ENCODE data around the gene BIRC2. TPM values are rescaled to one million over a fixed set of nuclear protein-coding genes. Genes with fewer than 3 reads are reported as not detected.
A peak's percentile ranks its signal among the peaks of the same experiment; 100 is the strongest.

The BIRC2 gene
- total and polyA plus RNA-seq, 8 donors: 17.3 to 301 (median 42.8) TPM

DNA sequence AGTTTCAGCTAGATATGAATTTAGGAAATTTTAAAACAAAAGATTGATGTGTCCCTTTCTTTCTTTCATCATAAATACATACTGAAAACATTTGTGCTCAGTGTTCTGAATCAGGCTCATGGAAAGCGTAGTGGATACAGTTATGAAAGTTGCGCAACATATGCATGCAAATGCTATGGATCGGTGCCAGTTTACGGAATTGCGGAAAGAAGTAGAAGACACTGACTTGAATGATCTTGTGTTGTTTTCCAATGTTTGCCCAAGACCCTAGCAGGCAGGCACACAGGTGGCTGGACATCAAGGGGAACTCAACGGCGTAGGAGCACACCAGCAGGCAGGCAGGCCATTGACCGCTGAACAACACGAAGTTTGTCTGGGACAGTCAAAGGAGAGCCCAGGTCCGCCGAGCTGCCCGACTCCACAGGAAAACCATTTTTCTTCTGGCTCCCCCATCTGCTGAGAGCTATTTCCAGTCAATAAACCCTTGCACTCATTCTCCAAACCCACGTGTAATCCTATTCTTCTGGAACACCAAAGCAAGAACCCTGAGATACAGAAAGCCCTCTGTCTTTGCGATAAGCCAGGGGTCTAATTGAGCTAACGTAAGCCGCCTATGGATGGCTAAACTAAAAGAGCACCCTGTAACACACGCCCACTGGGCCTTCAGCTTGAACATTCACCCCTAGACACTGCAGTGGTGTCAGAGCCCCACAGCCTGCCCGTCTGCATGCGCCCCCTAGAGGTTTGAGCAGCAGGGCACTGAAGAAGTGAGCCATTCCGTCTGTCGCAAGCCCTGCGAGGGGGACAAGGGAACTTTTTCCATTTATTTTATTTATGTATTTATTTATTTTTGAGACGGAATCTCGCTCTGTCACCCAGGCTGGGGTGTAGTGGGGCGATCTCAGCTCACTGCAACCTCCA, 37.1 kb upstream of the BIRC2 start:
- TF ChIP-seq POLR2A (IDR thresholded peaks at IDR 0.05) (no peak), POLR2AphosphoS5 (IDR thresholded peaks at IDR 0.05) (no peak)
- Histone ChIP-seq H3K9me3 (no peaks in the 10 kb centered on the region), H3K27me3 (no peaks in the 10 kb centered on the region), H3K36me3 (no peaks in the 10 kb centered on the region), H3K4me1 (peaks cover 17 to 56% (median 44%) of the 10 kb centered on the region in 4 donors), H3K27ac (no peak overlapping the region), H3K4me3 (no peak overlapping the region)
- WGBS, 5 donors: 91 to 94% (median 94%) methylated on average over 25 of the region's 25 CpGs
- no peak for DNase-seq
- intact Hi-C loops (cut with DNase I; ENCODE audit: low total_unique reads): no loop called here

DNA sequence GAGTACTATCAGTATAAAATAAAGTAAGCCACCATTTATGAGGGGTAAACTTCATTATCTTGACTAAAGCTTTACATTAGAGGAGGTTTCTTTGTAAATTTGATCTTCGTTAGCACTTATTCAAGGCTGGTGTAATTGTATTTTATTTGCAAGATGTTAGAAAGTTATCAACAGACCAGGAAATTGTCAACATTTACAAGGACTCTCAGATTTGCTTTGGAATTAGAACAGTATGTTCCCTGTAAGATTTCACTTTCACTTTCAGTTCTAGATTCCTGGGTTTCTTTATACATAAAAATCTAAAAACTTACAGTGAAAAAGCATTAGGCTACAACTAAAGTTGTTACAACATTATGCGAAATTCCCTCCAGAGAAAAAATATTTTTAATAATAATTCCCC, 34.3 kb upstream of the BIRC2 start:
- peaks cover 17 to 49% (median 36%) of the 10 kb centered on the region in 4 donors for H3K4me1 ChIP-seq
- DNase-seq: peak in 1 of 2 donors; percentile 64
- no peaks in the 10 kb centered on the region for H3K9me3 ChIP-seq
- TF ChIP-seq POLR2A (IDR thresholded peaks at IDR 0.05): no peak
- peak in 1 of 3 donors; percentile 22 for TF ChIP-seq POLR2AphosphoS5 (IDR thresholded peaks at IDR 0.05)
- H3K4me3 ChIP-seq: peak overlapping the region in 1 of 4 donors; percentile 14
- H3K27me3 ChIP-seq: no peaks in the 10 kb centered on the region
- intact Hi-C loops (cut with DNase I; ENCODE audit: low total_unique reads): no loop called here
- H3K36me3 ChIP-seq: no peaks in the 10 kb centered on the region
- H3K27ac ChIP-seq: peak overlapping the region in 4 of 5 donors; percentile 86 to 97 (median 90)
- WGBS, 5 donors: 18 to 34% (median 28%) methylated on average over 2 of the region's 2 CpGs

DNA sequence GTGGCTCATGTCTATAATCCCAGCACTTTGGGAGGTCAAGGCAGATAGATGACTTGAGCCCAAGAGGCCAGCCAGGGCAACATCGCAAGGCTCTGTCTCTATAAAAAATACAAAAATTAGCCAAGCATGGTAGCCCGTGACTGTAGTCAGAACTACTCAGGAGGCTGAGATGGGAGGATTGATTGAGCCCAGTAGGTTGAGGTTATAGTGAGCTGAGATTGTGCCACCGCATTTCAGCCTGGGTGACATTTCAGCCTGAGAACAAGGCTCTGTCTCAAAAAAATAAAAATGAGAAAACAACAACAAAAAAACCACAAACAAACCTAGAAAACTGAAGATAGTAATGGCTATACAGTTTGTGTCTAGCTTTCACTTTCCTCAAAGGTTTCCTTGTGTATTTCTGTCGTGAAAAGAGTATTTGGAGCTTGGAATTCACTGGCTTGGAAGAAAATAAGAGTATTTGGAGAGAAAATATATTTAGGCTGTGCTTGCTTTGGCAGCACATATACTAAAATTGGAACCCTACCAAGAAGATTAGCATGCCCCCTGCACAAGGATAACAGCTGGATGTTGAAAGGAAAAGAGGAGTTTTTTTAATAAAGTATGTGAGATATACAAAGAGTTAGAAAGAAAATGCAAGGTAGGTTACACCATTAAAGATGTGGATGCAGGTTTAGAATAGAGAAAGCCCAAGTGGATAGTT, 33.6 kb upstream of the BIRC2 start:
- no peak for TF ChIP-seq POLR2AphosphoS5 (IDR thresholded peaks at IDR 0.05)
- TF ChIP-seq, protein P1, sequence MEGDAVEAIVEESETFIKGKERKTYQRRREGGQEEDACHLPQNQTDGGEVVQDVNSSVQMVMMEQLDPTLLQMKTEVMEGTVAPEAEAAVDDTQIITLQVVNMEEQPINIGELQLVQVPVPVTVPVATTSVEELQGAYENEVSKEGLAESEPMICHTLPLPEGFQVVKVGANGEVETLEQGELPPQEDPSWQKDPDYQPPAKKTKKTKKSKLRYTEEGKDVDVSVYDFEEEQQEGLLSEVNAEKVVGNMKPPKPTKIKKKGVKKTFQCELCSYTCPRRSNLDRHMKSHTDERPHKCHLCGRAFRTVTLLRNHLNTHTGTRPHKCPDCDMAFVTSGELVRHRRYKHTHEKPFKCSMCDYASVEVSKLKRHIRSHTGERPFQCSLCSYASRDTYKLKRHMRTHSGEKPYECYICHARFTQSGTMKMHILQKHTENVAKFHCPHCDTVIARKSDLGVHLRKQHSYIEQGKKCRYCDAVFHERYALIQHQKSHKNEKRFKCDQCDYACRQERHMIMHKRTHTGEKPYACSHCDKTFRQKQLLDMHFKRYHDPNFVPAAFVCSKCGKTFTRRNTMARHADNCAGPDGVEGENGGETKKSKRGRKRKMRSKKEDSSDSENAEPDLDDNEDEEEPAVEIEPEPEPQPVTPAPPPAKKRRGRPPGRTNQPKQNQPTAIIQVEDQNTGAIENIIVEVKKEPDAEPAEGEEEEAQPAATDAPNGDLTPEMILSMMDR (IDR thresholded peaks at IDR 0.05): no peak
- TF ChIP-seq EP300 (IDR thresholded peaks at IDR 0.05): no peak
- TF ChIP-seq POLR2A (IDR thresholded peaks at IDR 0.05): no peak

DNA sequence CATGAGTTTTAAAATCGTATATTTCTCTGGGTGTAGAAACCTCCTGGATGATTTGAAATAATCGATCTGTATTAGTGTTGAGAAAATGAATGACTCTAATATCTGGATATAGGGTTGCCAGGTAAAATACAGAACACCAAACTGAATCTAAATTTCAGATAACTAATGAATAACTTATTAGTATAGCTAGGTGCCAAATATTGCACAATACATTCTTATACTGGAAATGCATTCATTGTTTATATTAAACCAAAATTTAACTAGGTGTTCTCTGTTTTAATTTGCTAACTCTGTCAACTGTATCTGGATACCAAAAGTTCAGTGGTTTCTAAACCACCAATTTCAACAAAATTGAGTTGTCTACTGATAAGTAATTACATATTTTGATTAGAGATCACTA, 32.2 kb upstream of the BIRC2 start:
- intact Hi-C loops (cut with DNase I; ENCODE audit: low total_unique reads): no loop called here
- no peak for TF ChIP-seq EP300 (IDR thresholded peaks at IDR 0.05)
- WGBS, 5 donors: 29 to 52% (median 37%) methylated on average over 2 of the region's 2 CpGs
- Histone ChIP-seq H3K9me3 (no peaks in the 10 kb centered on the region), H3K36me3 (no peaks in the 10 kb centered on the region), H3K4me1 (peaks cover 19 to 70% (median 46%) of the 10 kb centered on the region in 4 donors), H3K4me3 (no peak overlapping the region), H3K27ac (peak overlapping the region in 4 of 5 donors; percentile 86 to 97 (median 90)), H3K27me3 (no peaks in the 10 kb centered on the region)
- DNase-seq: no peak

More for the DNA sequence above, 33.6 kb upstream of the BIRC2 start:
- WGBS, 5 donors: 41 to 51% (median 46%) methylated on average over 4 of the region's 4 CpGs
- Histone ChIP-seq H3K4me1 (peaks cover 17 to 56% (median 39%) of the 10 kb centered on the region in 4 donors), H3K36me3 (no peaks in the 10 kb centered on the region), H3K4me3 (peak overlapping the region in 1 of 4 donors; percentile 14), H3K27ac (peak overlapping the region; percentile 52 to 97 (median 87)), H3K9me3 (no peaks in the 10 kb centered on the region), H3K27me3 (no peaks in the 10 kb centered on the region)
- intact Hi-C loops (cut with DNase I; ENCODE audit: low total_unique reads): no loop called here
- no peak for DNase-seq

DNA sequence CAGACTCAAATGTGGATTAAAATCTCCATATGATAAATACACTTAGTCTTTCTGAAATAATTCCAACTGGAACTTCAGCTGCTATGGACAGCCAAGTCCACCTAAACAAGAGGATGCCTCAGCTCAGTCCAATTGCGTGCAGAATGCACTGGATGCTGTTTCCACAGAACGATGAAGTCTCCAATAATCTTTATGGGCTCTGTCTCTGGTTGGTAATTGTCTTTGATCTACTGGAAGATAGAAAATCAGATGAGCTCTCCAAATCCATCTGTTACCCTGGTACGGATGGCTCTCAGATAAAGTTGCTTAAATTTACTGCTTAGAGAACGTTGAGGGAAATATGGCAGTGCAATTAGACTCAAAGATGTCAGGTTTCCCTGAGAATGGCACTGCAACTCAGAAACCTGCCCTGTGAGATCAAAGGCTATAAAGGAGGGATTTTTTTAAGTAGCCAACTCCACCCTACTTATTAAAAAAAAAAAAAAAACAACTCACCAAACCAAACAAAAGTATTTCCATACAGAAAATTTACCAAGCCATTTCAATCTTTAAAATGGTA, 30.6 kb upstream of the BIRC2 start:
- no peaks in the 10 kb centered on the region for H3K9me3 ChIP-seq
- 60 to 68% (median 62%) methylated on average over 4 of the region's 4 CpGs for WGBS, 5 donors
- TF ChIP-seq POLR2A (IDR thresholded peaks at IDR 0.05): no peak
- TF ChIP-seq, protein P1 (IDR thresholded peaks at IDR 0.05): no peak
- no peak for TF ChIP-seq POLR2AphosphoS5 (IDR thresholded peaks at IDR 0.05)
- no peak for TF ChIP-seq EP300 (IDR thresholded peaks at IDR 0.05)
- H3K4me1 ChIP-seq: peaks cover 33 to 86% (median 56%) of the 10 kb centered on the region in 4 donors
- intact Hi-C loops (cut with DNase I; ENCODE audit: low total_unique reads): no loop called here
- H3K4me3 ChIP-seq: no peak overlapping the region
- no peaks in the 10 kb centered on the region for H3K27me3 ChIP-seq
- DNase-seq: no peak
- H3K36me3 ChIP-seq: peaks cover 0 to 2% (median 0%) of the 10 kb centered on the region in 4 donors
- H3K27ac ChIP-seq: peak overlapping the region in 4 of 5 donors; percentile 90 to 97 (median 92)

Data from stomach (tissue), 9 donors.